Glomerular endothelial cell (primary cell): ENCODE measurements around the gene POMGNT2. TPM values are rescaled to one million over a fixed set of nuclear protein-coding genes. Genes with fewer than 3 reads are reported as not detected.

Experiments used
- DNase-seq: peaks from one replicate; pipeline ENCODE4 v3.0.0-alpha.2; 2011; ENCODE audit warnings: low read depth, low spot score; ENCODE audit errors: extremely low read depth
- total RNA-seq: library from RNA; depleted of rRNA; stranded (reverse); fragments of >200 nt; gene quantifications from 2 replicates; pipeline ENCODE4 v1.2.3, GENCODE V29; 2015

Gene POMGNT2
- total RNA-seq, result 15.1 and 15.3 TPM in 2 replicates

DNA sequence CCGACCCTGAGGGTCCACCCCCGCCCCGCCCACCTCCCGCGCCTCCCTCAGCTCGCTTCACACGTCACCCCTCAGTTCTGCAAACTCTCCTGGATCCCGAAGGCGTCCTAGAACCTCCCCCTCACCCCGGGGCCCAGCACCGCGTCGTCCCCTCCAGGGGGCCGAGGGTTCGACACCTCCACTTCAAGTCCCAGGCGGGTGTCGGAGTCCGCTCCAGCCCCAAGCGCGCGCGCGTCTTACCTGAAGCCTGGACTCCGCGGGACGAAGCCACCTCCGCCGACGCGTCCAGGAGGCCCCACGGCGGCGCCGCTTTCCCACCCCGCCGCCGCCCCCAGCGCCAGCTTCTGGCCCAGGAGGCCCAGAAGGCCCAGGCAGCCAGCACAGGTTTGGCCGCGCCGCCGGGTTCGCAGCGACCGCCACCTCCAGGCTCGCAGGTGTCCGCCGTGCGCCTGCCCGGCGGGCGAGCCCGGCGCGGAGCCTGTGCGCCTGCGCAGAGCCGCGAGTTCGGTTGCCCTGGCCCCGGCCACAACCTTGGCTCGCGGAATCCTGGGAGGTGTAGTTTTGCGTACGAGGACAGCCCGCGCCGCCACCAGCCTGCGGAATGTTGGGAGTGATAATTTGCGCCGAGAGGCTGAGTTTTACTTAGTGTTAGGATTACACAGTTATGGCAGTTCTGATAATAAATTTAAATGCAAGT, at the start of gene POMGNT2:
Gene POMGNT2, minus strand, starts transcription at position 484 of the 697 bp plus-strand sequence. CDS start 24,648 bp downstream, outside the sequence.
- DNase-seq, result peak; percentile 20

DNA sequence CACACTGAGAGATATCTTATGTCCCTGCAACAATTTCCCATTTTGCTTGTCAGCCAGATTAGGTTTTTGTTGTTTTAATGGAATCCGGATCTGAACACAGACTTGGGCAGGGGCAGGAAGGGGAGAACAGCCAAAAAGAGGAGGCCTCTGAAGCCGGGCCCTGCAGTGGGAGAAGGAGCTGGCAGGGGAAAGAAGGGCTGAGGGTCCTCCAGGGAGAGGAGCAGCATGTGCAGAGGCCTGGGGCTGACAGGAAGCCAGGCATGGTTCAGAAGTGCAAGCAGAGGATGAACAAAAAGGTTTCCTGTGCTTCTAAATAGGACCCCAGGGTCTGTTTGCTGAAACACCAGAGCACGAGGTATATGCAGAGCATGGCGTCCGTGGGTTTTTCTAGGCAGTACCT, 49.1 kb upstream of the POMGNT2 start:
- no peak for DNase-seq

GRCh38 chr3:43153216-43154083, 47.6 kb upstream of the POMGNT2 start:
- DNase-seq, result no peak

DNA sequence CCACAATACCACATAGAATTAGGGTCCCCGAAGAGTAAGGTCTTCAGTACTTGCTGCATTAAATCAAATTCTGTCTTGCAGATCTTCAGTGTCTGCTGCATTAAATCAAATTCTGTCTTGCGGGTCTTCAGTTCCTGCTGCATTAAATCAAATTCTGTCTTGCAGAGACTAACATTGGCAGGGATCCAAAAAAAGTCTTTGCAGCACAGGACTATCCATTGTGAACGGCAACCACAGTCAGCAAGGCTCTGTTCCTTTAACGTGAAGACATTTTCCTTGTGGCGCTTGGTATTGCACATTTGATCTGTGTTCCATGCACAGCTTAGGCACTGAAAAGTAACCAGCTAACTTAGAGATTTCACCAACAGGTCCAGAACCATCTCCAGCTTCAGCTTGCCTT, 46.8 kb upstream of the POMGNT2 start:
- DNase-seq, result no peak

DNA sequence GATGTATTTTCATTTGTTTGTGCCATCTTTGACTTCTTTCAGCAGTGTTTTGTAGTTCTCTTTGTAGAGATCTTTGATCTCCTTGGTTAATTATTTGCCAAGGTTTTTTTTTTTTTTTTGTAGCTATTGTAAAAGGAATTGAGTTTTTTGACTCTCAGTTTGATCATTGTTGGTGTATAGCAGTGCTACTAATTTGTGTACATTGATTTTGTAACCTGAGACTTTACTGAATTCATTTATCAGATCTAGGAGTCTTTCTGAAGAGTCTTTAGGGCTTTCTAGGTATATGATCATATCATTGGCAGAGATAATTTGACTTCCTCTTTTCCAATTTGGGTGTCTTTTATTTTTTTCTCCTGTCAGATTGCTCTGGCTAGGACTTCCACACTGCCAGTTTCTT, 42.2 kb upstream of the POMGNT2 start:
- no peak for DNase-seq

GRCh38 chr3:43146599-43146998, 40.7 kb upstream of the POMGNT2 start:
- DNase-seq, result no peak

GRCh38 chr3:43144761-43145490, 39.0 kb upstream of the POMGNT2 start:
- DNase-seq, result no peak

DNA sequence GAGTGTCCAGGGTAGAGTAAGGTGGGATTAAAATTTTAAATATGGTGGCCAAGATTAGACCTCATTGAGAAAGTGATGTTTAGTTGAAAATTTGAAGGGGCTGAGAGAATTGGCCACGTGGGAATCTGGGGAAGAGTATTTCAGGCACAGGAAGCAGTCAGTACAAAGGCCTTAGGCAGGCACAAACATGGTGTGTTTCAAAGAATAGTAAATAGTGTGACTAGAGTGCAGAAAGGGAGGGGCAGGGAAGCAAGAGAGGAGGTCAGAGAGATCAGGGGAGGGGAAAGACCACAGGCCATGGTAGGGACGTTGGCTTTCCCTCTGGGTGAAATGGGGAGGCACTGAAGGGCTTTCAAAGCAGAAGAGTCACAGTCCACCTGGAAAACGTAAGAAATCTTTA, 36.6 kb upstream of the POMGNT2 start:
- DNase-seq, result no peak

DNA sequence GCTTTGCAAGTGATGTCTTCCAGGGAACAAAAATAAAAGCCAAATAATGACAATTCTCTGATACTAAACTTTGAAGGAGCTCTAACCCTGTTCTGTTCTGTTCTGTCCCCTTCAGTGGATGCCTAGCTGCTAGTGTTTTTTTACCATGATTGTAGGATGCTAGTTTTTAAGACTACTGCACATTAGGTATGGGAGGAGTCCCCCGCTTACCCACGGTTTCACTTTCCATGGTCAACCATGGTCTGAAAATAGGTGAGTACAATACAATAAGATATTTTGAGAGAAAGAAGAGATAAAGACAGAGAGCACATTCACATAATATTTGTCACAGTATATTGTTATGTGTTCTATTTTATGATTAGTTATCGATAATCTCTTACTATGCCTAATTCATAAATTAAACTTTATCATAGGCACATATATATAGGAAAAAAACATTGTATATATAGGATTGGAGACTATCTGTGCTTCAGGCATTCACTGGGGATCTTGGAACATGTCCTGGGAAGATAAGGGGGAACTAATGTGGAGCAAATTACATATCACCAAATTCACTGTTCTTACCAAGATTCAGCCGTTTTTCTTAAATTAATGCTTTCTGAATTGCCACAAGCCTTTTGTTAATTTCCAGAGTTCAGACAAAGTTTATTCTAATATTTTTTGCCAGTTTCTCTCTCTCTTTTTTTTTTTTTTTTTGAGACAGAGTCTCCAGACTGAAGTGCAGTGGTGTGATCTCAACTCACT, 32.8 kb upstream of the POMGNT2 start:
- no peak for DNase-seq

GRCh38 chr3:43132870-43133636, 27.2 kb upstream of the POMGNT2 start:
- DNase-seq, result no peak

- no peak for DNase-seq
Measured at GRCh38 chr3:43132193-43132592, 26.3 kb upstream of the POMGNT2 start.

- no peak for DNase-seq
Measured at GRCh38 chr3:43128464-43128863, 22.6 kb upstream of the POMGNT2 start.

DNA sequence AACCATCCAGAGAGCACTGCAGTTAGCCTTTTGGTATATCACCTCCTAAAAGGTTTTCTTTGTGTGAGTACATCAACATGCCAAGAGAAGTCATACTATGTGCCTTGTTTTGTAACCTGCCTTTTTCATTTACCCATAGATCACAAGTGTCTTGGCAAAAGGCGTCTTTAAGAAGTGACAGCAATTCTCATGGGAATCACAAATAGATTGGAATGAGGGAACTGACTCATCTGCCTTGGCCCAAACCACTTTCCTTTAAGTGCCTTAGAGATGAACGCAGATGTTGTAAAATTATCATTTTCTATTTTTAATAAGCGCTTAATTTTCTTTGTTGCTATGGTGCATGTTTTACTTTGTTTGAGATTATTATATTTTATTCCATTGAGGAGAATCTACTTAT, 20.7 kb upstream of the POMGNT2 start:
- no peak for DNase-seq

DNA sequence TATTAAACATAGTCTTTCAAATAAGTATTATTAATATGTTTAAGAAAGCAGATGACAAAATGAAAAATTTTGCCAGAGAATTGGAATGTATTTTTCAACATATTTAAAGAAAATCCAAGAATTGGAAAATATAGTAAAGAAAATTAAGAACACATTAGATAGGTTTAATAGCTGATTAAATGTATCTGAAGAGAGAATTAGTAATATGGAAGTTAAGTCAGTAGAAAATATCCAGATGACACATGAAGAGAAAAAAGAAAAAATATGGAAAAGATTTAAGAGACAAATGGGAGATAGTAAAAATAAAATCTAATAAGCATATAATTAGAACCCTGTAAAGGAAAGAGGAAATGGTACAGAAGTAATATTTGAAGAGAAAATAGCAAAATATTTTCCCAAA, 18.0 kb upstream of the POMGNT2 start:
- DNase-seq, result no peak

GRCh38 chr3:43120937-43121336, 15.1 kb upstream of the POMGNT2 start:
- no peak for DNase-seq

DNA sequence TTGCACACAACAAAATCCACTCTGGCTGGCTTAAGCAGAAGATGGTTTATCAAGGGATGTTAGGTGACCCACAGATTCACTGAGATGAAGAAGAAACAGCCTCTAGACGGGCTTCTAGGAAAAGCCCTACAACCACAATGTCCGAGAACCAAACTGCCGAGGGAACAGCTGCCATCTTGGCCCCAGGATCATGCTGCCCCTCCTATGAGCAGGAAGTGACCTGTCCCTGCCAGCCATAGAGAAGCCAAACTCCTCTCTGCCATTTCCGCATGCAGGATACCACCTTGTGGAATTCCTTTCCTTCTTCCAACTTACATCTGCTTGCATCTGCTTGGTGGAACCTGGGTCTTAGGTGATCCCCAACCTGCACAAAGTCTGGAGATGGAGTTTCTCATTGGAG, 11.4 kb upstream of the POMGNT2 start:
- DNase-seq, result no peak

DNA sequence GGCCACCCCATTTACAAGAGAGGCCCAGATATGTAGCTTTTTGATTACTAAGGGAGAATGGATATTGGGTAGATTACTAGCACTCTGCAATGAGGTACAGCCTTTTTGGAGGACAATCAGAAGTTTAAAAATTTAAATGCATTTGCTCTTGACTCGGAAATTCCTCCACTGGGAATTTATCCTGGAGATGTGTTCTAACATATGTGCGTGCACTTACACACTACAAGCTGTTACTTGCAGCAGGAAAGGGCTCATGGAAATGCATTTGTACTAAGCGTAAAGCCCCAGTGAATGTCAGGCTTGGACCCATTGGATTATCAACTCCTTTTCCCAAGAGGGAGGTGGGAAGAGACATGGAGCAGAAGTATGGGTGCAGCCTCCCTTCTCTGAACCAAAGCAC, 7.8 kb upstream of the POMGNT2 start:
- no peak for DNase-seq

DNA sequence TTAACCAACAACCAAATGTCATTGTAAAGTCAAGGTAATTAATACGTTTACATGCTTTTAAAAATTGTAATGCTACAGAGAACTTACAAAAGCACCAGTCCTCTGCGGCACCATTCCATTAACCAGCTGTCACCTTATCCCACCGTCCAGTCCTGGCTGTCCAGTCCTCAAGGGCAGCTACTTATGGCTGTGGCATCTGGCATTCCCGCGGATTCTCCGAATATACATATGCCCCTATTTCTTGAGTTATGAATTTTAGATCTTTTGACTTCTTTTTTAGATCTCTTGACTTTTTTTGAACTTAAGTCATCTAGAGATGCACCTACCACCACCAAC, 382 bp upstream of the POMGNT2 start:
- DNase-seq, result no peak

- DNase-seq, result no peak
Measured at GRCh38 chr3:43104660-43105595, 951 bp downstream of the POMGNT2 start.
